HG03442 (cell line): Measurements from ENCODE around the gene RAP1GAP2.
"Not testable (repeated sequence)": the region's sequence is repeated elsewhere in the genome, so short reads cannot be mapped to it uniquely, and the experiment has no call there.

ENCODE experiments used
- ATAC-seq: cut with Tn5 transposase; IDR thresholded peaks from one replicate; pipeline ENCODE4 v1.9.1; 2021; ENCODE audit warnings: mild to moderate bottlenecking, moderate library complexity; ENCODE audit not compliant: unreplicated experiment

Gene RAP1GAP2

GRCh38 chr17:2881295-2881694 lies 85.1 kb downstream of the RAP1GAP2 start:
- no peak for ATAC-seq

- ATAC-seq: no peak
These were observed 87.4 kb downstream of the RAP1GAP2 start for GRCh38 chr17:2883544-2884213.

DNA sequence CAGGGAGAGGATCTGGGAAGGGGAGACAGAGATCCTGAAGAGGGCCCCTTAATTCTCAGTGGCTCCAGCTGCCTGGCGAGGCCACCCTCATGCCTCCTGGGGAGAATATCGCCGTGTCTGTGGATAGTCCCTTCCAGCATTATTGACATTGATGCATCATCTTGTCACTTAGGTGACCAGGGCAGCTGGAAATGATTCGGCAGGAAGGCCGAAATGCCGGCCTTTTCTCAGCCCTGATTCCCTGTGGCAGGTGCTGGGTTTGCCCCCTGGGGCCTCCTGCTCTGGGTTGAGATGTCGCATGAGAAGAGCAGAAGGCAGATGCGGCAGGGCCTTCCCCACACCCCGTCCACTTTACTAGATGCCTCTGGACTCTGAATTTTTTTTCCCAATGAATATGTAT lies 89.5 kb downstream of the RAP1GAP2 start:
- no peak for ATAC-seq

DNA sequence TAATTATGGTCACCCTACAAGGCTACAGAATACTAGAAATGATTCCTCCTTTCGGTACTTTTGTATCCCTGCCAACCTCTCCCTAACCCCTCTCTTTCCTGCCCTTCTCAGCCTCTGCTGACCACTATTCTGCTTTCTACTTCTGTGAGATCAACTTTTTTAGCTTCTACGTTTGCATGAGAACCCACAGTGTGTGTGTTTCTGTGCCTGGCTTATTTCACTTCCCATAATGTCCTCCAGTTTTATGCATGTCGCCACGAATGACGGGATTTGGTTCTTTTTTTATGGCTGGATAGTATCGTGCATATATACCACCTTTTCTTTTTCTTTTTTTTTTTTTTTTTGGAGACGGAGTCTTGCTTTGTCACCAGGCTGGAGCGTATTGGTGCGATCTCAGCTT lies 92.1 kb downstream of the RAP1GAP2 start:
- no peak for ATAC-seq

GRCh38 chr17:2889256-2889655 lies 93.0 kb downstream of the RAP1GAP2 start:
- no peak for ATAC-seq

DNA sequence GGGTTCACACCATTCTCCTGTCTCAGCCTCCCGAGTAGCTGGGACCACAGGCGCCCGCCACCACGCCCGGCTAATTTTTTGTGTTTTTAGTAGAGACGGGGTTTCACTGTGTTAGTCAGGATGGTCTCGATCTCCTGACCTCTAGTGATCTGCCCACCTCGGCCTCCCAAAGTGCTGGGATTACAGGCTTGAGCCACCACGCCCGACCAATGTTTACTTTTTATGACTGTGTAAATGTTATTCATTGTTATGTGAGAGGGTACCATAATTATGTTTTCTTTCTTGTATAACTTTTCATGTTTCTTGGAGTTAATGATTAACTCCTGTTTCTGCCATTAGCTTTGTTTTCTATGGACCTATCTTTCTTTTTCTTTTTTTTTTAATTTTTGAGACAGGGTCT lies 94.5 kb downstream of the RAP1GAP2 start:
- not testable (repeated sequence) for ATAC-seq

DNA sequence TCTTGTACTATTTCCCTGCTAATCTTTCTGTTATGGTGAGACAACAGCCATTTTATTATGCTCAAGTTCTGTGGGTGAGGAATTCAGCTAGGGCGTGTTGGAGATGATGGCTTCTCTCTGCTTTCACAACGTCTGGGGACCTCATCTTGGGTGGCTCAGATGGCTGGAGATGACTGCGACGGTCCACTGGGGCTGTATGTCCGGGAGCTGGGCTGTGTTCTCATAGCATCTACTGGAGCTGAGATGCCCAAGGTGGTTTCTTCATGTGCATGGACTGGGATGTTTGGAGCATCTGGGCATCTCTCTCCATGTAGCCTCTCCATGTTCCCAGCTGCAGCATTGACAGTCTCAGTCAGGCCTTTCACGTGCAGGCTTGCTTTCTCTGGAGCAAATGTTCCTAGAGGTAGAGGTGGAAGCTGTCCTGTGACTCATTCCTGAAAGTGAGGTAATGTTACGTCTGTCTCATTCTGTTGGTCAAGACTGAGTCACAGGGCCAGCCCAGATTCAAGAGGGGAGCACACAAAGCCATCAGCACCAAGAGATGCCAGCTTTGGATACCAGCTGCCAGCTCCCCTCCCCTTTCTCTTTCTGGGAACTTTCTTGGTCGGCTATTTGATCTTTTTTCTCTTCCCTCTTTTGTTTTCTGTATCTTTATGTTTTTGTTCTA lies 96.2 kb downstream of the RAP1GAP2 start:
- no peak for ATAC-seq

DNA sequence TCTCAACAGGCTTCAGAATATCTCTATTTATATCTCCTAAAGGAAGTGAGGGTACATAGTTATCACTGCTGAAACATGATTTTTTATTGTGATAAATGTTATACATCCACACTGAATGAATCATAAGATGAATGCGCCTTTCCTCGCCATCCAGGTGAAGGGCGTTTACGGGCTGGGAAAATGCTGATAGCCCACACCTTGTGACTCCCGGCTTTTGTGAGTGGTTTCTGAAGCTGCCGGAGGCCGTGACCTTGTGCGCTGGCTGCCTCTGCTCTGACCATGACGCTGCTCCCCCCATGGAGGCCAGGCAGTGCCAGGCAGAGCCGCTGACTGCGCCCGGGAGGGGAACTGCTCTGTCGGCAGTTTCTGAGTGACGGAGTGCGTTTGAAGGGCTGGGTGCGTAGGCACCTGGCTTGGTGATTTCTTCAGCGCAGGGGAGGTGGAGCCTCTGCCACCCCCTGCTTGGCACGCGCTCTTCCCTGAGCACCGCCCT lies 97.2 kb downstream of the RAP1GAP2 start:
- no peak for ATAC-seq

GRCh38 chr17:2894782-2895181 lies 98.5 kb downstream of the RAP1GAP2 start:
- ATAC-seq: no peak

GRCh38 chr17:2897605-2898004 lies 101.4 kb downstream of the RAP1GAP2 start:
- no peak for ATAC-seq

DNA sequence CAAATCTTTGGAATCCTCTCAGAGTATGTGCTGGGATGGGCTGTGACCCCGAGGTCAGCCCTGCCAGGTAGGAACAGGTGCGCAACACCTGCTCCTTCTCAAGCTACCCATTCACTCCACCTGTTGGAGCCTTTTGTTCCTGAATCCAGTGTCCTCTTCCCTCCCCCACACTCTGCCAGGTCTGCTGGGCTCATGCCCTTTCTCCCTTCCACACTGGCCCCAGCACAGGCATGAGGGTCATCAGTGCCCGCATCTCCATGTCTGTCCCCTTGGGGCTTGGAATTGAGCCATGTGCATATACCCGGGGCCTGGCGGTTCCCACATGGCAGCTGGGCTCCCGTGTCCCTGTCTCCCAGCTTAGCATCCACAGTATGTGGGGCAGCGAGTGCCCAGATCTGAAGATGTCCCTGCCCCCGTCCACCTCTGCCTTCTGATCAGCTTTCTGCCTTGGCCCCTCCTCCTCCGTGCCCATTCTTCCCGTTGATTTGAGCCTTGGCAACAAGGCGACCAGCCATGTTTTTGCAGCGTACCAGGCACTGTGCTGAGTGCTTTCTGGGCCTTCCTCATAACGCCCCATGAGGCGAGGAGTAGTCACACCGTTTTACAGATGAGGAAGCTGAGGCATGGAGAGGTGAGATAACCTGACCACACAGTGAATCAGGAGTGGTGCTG lies 102.2 kb downstream of the RAP1GAP2 start:
- no peak for ATAC-seq

- ATAC-seq: no peak
These were observed 103.7 kb downstream of the RAP1GAP2 start for GRCh38 chr17:2899906-2900305.

GRCh38 chr17:2900842-2901241 lies 104.6 kb downstream of the RAP1GAP2 start:
- no peak for ATAC-seq

GRCh38 chr17:2901582-2901981 lies 105.3 kb downstream of the RAP1GAP2 start:
- ATAC-seq: no peak

GRCh38 chr17:2902546-2902945 lies 106.3 kb downstream of the RAP1GAP2 start:
- ATAC-seq: no peak

- no peak for ATAC-seq
These were observed 107.1 kb downstream of the RAP1GAP2 start for GRCh38 chr17:2903193-2903974.

GRCh38 chr17:2904135-2904534 lies 107.9 kb downstream of the RAP1GAP2 start:
- no peak for ATAC-seq

DNA sequence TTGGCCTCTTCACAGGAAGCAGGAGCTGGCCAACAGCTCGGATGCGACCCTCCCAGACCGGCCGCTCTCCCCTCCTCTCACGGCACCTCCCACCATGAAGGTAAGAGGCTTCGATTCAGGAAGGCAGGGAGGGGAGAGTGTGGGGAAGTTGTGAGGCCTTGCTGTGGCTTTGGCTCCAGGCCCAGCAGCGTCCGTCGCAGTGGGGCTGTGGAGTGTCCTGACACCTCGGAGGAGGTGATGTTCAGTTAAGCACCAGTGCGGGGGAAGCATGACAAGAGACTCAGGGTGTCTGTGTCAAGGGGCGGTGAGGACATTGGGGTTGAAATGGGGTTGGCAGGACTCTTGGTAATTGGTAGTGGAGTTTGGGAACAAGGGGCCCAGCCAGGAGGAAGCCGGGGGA lies 109.0 kb downstream of the RAP1GAP2 start:
- ATAC-seq: no peak

DNA sequence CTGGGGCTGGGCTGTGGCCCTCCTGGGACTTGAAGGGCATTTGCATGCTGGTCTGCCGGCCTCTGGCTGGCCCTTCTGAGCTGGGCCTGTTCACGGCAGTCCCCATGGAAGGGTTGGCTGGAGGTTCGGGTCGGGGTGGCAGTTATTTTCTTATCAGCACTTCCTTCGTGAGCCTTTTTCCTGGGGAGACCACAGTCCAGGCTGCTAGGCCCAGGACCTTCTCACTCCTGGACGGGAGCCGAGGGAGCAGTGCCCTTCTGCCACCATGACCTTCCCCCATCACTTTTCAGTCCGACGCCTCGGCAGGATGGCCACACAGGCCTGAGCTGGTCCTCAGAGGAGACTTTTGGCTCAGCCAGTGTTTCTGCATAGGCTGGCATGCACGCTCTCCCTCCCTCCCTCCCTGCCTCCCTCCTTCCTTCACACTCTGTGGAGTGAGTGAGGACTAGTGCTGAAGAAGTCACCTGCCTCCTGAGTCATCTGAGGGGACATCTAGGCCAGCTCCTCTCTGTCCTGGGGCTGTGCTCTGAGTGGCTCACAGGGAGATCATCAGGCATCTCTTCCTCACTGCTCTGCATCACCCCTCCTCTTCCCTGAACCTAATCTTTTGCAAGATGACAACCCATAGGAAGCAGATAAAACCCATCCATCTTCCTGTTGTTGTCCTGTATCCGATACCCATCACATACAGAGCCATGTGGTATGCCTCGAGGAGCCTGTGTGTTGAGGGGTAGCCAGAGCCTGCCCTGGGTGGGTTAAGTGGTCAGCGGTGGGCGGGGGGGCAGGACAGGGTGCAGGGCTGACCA lies 109.7 kb downstream of the RAP1GAP2 start:
- no peak for ATAC-seq

DNA sequence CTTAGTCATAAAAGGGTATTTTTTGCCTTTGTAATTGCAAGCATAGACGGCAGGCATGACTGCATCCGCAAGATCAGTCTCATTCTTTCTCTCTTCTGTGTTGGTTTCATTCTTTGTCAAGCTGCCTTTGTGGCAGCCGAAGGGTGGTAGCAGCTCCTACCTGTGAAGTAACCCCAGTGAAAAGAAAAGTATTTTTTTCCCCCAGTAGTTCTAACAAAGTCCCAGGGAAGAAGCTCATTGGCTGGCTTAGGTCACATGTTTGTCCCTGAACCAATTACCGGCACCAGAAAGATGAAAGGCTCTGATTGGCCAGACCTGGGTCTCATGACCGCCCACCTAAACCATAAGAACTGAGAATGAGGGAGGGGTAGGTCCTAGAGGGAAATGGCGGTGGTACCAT lies 110.7 kb downstream of the RAP1GAP2 start:
- ATAC-seq: no peak
